GM12878 (cell line): Measurements from ENCODE around the gene TPRN.

Experiments used
- EZH2 ChIP-seq: IDR thresholded peaks from 2 replicates; pipeline ENCODE4 v1.6.1; 2012; ENCODE audit warnings: low read depth, mild to moderate bottlenecking, control low read depth, inconsistent platforms, low read length, borderline replicate concordance; ENCODE audit not compliant: control insufficient read depth
- FOS ChIP-seq: IDR thresholded peaks from 3 replicates; pipeline ENCODE4 v1.6.1; 2011; ENCODE audit warnings: borderline replicate concordance; ENCODE audit not compliant: insufficient read length; ENCODE audit errors: extremely low read depth

GRCh38 chr9:137194909-137195308, 5.6 kb downstream of the TPRN start:
- TF ChIP-seq EZH2: no peak
- no peak for TF ChIP-seq FOS
